ENCODE data around the gene IL16.
"Not testable (repeated sequence)": the region's sequence is repeated elsewhere in the genome, so short reads cannot be mapped to it uniquely, and the experiment has no call there.

IL16 gene

GRCh38 chr15:81175496-81175895 lies 21.2 kb upstream of the IL16 start:
- no peak for DNase-seq

DNA sequence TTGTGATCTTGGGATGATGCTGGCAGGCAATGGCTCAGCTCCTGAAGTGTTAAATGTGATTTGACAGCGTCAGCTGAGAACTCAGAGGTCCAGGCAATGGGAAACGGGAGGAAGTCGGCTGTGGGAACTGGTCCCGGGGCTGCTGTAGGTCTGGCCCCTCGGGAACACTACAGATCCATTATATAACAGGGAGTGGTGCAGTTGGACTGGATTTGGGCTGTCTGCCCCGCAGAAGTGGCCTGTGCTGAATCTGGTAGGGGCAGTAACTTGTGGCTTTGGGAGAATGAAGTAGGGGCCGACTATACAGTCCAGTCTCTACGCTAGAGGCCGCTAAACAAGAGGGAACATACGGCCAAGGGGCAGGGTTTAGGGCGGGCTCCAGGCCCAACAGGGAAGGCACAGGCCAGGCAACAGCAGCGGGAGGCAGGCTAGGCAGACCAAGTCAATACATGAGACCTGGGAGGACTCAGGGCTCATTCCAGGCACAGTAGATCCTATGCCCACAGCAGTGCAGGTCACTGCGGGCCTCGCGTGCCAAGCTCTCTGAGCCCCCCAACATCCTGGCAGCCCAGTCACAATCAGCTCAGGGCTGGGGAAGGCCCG lies 20.3 kb upstream of the IL16 start:
- DNase-seq, result no peak

DNA sequence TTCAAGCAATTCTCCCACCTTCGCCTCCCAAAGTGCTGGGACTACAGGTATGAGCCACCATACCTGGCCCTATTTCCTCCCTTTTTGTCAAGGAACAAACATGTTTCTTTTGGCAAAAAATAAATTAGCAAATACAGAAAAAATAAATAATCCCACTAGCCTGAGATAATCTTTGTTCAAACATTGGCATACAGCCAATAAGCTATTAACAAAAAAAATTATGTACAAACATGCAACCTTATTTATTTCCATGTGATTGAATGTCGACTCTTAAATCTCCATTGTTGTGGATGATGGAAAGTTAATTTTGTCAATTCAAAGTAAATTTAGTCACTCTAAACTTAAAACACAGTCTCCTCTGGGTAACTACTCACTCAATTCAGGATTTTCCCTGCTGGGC lies 18.3 kb upstream of the IL16 start:
- no peak for DNase-seq

DNA sequence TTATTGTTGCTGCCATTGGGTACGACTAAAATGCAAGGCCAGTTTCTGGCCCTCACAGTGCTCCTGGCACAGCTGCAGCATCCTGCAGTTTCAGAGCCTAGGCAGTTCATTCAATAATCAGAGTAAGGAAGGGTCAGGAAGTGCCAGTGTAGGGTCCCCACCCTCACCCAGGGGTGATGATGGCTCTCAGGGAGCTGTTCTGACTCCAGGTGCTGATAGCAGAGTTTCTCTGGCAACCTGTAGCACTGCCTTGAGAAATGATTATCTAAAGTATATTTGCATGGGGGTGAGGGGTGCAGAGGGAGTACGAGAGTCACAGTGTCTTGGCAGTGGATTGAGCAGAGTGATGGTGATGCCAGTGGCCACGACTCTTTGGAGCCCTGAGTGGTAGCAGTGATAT lies 15.5 kb upstream of the IL16 start:
- DNase-seq, result no peak

DNA sequence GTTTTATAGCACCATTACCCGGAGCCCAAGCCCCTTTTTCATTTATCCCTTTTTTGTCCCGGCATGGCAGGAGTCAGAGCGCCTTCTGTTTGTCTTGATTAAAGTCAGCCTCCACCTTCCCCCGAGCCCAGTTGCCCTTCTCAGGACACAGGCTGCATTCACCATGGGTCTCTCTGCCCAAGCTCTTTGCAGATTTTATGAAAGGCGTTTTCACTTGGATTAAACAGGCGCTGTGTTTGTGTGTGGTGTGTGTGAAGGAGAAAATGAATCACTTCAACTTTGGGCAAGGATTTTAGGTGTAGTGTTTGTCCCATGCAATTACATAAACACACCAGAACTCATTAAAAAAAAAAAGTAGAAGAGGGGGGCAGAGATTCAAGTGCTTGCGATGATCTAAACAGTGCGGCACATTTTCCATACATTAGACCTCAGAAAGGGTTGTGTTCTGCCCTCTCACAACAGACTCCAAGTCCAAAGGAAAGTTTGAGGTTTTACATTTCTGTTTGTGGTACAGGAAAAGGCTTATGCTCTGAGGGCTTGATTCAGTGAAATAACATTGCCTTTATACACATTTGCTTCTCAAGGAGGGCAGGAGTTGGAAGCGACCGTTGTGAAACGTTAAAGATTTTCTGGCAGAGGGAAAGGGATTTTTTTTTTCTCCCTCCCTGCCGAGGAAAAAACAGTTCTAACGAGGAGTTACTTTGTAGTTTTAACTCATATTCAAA lies 14.5 kb upstream of the IL16 start:
- DNase-seq, result no peak

DNA sequence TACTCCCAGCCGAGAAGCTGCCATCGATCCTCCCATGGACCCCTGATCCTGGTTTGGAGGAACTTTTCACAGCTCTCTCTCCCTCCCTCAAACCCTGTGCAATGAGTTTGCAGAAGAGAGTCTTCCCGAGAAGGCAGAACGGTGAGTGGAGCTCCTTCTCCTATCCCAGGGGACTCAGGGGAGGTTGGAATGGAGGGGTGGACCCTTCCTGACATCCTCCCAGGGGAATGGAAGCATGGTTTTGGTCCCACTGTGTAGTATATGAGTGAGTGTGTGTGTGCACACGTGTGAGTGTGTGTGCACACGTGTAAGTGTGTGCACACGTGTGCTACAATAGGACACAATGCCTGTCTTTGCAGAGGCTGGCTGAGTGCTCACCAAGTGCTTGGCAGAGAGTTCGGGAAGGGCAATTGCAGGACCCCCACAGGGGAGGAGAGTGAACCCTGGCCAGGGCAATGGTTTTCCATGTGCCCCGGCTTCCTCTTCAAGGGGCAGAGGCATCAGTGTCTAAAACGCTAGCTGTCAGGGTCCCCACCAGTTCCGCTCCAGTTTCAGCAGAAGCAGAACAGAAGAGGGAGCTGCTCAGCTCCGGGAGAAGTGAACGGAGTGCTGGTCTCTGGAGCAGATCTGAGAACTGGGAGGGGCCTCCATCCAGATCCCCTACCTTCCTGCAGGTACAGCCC lies 13.8 kb upstream of the IL16 start:
- DNase-seq, result no peak

DNA sequence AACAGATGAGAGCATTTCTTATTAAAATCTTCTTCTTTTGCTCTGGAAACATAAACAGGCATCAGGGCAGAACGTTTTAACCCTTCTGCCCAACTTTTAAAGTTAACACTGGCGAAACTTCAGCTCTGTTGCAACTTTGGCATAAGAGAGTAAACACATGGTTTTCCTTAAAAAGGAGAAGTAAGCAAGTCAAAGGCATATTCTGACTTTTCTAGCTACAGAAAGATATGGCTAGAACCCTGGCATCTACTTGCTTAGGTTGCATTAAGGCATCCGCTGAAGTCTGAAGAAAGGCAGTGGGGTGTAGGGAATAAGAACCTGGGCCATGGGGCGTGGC lies 13.3 kb upstream of the IL16 start:
- no peak for DNase-seq

DNA sequence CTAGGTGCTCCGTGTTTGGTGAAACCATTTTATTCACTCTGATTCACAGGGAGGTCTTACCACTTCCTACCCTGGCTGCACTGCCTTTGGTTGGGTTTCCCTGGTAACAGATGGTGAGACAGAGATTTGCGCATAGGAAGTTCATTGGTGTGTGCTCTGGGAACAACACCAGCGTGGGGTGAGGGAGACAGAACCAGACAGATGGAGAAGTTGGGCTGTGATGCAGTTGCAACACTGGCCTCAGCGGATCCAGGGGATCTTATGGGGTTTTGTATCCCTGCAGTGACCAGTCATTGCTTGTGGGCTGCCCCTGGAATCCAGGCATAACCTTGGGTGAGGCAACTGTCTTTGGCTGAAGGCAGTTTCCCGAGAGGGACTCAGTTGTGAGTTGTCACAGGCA lies 12.5 kb upstream of the IL16 start:
- no peak for DNase-seq

DNA sequence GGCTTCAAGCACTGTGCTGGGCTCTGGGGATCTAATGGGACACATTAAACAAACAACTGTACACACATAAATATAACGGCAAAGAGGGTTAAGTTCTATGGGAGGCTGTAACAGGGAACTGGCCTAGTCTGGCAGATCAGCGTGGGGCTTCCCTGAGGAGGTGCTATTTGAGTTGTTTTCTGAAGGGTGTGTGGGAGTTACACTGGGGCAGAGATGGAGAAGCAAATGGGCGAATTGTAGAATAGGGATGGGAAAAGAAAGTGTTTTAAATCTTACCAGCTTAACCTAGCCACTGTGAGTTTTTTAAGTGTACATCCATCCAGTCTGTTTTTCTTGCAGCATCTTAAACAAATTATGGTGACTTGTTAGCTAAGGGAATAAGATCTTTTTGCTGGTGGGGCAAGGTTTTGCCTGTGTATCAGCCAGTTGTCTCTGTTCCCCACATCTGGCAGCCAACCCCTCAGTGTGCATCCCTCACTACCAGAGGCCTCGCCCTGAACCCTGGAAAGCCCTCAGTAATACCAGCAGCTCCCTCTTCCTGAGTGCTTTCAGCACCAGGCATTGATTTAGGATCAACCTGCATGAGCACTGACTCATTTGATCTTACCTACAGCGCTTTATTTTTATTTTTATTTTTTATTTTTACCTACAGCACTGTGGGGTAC lies 10.9 kb upstream of the IL16 start:
- no peak for DNase-seq

- DNase-seq, result no peak
Observed at GRCh38 chr15:81188354-81188753, 8.3 kb upstream of the IL16 start.

DNA sequence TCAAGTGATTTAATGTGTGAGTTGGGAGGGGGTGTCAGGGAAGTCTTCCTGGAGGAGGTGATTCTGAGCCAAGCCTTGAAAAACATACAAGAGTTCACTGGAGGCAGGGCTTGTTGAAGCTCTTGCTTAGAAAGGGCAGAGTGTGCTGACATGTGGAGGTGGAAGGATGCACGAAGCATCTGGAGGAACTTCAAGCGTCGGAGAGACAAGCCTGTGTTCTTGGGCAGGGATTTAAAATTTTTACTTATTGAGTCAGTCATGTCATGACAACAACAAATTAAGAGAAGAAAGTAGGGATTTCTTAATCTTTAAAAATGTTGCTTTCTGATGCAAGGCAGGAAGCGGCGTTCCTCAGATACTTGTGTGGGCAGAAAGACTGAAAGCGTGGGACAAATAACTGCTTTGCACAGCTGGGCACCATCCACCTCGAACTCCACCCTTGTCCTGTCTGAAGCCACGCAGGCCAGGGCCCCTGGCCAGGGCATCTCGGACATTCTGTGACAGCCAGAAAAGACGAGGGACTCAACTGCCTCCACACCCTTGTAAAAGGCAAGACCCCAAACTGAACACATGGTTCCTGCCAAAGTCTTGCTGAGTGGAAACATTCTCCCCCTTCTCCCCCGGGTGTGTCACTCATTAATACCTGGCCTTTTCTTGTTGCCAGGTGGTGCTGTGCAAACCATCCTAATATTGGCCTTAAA lies 6.9 kb upstream of the IL16 start:
- no peak for DNase-seq

DNA sequence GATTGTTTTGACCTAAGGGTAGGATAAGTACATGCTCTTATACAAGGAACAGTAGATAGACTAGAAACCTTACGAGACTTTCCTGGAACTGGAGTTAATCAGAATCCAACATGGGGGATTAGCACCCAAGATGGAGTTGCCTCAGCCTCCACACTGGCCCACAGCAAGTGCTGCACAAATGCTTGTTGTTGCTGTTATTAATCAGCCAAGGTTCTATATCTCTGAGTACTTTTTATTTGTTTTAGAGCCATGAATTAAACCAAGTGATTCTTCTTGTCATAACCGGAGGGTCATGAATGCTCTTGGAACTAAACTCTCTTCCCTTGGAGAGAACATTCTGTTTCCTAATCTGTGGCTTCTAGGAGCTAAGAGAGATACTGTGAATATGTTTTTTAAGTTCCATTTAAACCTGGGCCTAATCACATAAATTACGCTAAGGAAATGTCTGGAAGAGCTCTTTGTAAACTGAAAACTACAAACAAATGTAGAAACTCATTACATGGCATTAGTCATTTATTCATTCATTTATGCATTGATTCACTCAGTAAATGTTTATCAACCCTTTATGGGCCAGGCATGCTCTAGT lies 5.7 kb upstream of the IL16 start:
- DNase-seq, result no peak

DNA sequence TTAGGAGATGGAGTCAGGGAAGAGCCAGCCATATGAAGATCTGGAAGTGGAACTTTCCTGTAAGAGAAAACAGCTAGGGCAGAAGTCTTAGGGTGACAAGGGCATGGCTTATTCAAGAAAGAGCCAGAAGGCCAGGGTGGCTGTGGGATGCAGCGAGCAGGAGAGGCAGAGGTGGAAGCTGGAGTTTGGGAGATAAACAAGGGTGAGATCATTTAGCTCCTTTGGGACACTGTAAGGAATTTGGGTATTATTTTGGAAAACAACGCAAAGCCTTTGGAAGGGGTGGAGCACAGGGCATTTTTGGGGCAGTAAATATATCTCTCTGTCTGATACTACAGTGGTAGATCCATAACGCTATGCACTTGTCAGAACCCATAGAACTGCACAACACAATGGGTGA lies 5.0 kb upstream of the IL16 start:
- no peak for DNase-seq

DNA sequence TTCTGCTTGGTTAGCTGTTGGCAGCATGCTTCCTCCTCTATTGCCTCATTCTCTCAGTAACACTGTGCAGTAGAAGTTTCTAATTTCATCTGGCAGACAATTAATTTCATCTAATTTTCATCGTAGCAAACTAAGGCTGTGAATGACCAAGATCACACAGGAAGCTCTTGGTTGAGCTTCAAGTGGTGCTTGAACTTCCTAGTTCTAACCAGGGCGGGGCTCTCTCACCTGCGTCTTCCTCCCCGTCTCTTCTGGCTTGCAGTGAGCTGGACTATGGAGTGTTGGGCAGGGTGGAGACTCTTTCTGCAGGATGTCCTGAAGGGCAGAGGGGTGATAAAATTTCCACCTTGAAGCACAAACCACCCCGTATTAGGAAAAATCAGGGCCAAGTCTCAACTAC lies 2.0 kb upstream of the IL16 start:
- DNase-seq, result no peak

- no peak for DNase-seq
Observed at GRCh38 chr15:81195339-81195864, 1.3 kb upstream of the IL16 start.

- no peak for DNase-seq
Observed at GRCh38 chr15:81197255-81197630, 564 bp downstream of the IL16 start.

DNA sequence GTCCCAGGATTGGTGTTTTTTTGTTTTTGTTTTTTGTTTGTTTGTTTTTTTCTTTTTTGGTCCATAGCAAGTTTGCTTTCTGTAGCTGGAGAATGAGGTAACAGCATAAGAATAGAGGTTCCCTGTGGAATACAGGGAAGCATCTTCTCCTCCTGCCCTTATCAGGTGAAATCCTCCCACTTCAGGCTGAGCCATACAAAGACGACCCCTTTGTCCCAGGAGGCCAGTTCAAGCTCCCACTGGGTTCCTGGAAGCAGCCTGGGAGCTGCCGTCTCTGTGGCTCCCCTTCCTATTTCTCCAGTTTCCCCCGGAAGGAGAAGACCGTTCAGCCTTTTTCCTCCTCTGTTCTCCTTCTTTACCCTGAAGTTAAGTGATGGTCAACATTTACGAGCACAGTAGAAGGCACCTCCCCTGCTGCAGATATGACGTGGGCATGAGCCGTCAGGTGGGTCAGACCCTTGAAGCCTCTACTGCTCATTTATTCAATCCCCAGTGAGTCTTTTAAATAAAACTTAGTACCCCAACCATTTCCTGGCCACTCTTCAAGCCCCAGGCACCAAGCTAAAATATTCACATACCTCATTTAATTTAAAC lies 1.1 kb downstream of the IL16 start:
- DNase-seq, result no peak

DNA sequence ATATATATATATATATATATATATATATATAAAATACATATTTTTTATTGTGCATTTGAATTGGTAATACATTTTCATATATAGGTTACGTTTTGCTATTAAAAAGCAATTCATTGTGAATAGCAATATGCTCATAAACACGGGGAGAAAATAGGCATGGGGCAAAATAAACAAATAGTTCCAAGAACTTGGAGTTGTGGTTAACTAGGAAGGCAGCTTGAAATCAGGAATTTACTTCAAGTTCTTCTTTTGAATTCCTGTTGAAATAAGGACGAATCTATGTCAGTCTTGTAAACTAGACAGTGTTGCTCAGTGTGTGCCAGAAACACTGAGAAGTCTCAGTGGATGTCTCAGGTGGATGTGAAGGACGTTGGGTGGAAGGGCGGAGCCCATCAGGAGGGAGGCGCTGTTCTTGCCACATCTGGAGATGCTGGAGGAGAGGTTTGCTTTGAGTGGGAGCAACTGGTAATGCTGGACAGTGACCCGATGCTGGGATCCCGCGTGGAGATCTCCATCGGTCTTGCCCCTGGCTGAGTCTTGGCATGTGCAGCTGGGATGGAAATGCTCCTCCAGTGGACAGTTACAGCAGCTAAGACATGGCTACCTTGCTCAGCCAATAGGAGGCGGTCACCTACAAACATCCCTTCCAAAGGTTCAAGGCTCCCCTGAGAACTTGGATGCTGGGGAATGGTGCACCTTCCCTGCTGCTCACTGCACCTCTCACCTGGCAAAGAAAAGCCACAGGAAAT lies 2.5 kb downstream of the IL16 start:
- no peak for DNase-seq

DNA sequence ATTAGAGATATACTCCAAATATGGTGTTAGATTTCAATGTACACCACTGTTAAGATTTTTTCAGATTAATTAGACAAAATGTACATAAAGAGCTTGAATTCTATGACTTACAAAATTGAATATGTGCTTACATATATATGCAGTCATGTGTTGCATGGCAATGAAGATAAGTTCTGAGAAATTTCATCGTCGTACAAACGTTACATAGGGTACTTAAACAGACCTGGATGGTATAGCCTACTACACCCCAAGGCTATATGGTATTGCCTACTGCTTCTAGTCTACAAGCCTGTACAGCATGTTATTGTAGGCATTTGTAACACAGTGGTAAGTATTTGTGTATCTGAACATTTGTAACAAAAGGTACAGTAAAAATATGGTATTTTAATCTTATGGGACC lies 9.3 kb downstream of the IL16 start:
- DNase-seq, result no peak

DNA sequence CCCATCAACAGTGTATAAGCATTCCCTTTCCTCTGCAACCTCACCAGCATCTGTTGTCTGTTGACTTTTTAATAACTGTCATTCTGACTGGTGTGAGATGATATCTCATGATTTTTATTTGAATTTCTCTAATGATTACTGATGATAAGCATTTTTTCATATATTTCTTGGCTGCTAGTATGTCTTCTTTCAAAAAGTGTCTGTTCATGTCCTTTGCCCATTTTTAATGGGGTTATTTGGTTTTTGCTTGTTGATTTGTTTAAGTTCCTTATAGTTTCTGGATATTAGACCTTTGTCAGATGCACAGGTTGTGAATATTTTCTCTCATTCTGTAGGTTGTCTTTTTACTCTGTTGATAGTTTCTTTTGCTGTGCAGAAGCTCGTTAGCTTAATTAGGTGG lies 11.3 kb downstream of the IL16 start:
- not testable (repeated sequence) for DNase-seq

DNA sequence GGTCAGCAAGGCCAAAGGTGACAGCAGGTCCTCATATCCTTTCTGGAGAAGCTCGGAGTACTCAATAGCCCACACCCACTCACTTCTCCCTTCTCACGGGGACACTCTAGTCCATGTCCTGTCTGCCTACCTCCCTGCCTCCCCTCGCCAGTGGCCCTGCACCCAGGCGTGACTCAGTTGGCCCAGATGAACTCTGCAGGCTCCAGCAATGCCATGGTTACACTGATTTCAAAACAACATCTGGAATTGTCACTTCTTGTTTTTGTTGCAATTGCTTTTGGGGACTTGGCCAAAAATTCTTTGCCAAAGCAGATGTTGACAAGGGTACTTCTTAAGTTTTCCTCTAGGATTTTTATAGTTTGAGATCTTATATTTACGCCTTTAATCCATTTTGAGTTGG lies 13.0 kb downstream of the IL16 start:
- no peak for DNase-seq

DNA sequence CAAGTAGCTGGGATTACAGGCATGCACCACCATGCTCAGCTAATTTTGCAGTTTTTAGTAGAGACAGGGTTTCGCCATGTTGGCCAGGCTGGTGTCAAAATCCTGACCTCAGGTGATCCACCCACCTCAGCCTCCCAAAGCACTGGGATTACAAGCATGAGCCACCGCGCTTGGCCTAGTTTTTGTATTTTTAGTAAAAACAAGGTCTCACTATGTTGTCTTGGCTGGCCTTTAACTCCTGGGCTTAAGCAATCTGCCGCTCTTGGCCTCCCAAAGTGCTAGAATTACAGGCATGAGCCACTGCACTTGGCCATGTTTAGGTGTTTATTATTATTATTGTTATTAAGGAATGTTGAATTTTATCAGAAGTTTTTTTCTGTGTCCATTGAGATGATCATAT lies 14.7 kb downstream of the IL16 start:
- no peak for DNase-seq
